Measurements from ENCODE around the gene ZNF607. TPM values are rescaled to one million over a fixed set of nuclear protein-coding genes. Genes with fewer than 3 reads are reported as not detected.

ZNF607 gene
- total and polyA plus RNA-seq, 2 donors from 2014 or later = 4.0 to 9.9 TPM

GRCh38 chr19:37738371-37738770 lies 18.8 kb upstream of the ZNF607 start:
- H3K4me3 ChIP-seq (ENCODE audit: low read length in 3 of 3) = no peak overlapping the region
- H3K4me1 ChIP-seq (ENCODE audit: control insufficient read depth in 2 of 3, insufficient read depth in 2 of 3, low read depth in 1 of 3, low read length in 3 of 3) = no peaks in the 10 kb centered on the region
- peaks cover 1 to 30% (median 15%) of the 10 kb centered on the region in 3 donors for H3K9me3 ChIP-seq (ENCODE audit: control insufficient read depth in 2 of 3, insufficient read depth in 1 of 3, low read length in 3 of 3)
- no peak overlapping the region for H3K27ac ChIP-seq (ENCODE audit: low read depth in 2 of 2, low read length in 2 of 2)
- intact Hi-C loops (cut with DNase I) = no loop called here
- H3K36me3 ChIP-seq (ENCODE audit: control insufficient read depth in 2 of 3, insufficient read depth in 3 of 3, low read length in 3 of 3) = peaks cover 6 to 26% (median 18%) of the 10 kb centered on the region in 3 donors
- DNase-seq (no peak), FAIRE-seq (no peak)
- H3K9ac ChIP-seq (ENCODE audit: low read length in 3 of 3) = no peak overlapping the region
- TF ChIP-seq CTCF (IDR thresholded peaks at IDR 0.05; ENCODE audit: borderline replicate concordance, extremely low read depth, insufficient read depth) = no peak
- no peaks in the 10 kb centered on the region for H3K27me3 ChIP-seq (ENCODE audit: control insufficient read depth, insufficient read depth, low read length)

GRCh38 chr19:37725181-37725580 lies 5.6 kb upstream of the ZNF607 start:
- H3K36me3 ChIP-seq (ENCODE audit: control insufficient read depth in 2 of 3, insufficient read depth in 3 of 3, low read length in 3 of 3) = no peaks in the 10 kb centered on the region
- DNase-seq (no peak), FAIRE-seq (no peak)
- H3K27me3 ChIP-seq (ENCODE audit: control insufficient read depth, insufficient read depth, low read length) = no peaks in the 10 kb centered on the region
- no peaks in the 10 kb centered on the region for H3K9me3 ChIP-seq (ENCODE audit: control insufficient read depth in 2 of 3, insufficient read depth in 1 of 3, low read length in 3 of 3)
- H3K9ac ChIP-seq (ENCODE audit: low read length in 3 of 3) = no peak overlapping the region
- no peak overlapping the region for H3K4me3 ChIP-seq (ENCODE audit: low read length in 3 of 3)
- intact Hi-C loops (cut with DNase I) = no loop called here
- TF ChIP-seq CTCF (IDR thresholded peaks at IDR 0.05; ENCODE audit: borderline replicate concordance, extremely low read depth, insufficient read depth) = no peak
- no peak overlapping the region for H3K27ac ChIP-seq (ENCODE audit: low read depth in 2 of 2, low read length in 2 of 2)
- no peaks in the 10 kb centered on the region for H3K4me1 ChIP-seq (ENCODE audit: control insufficient read depth in 2 of 3, insufficient read depth in 2 of 3, low read depth in 1 of 3, low read length in 3 of 3)

GRCh38 chr19:37719927-37720265 lies 335 bp upstream of the ZNF607 start:
- FAIRE-seq = peak; percentile 58
- intact Hi-C loops (cut with DNase I) = no loop called here
- no peak for TF ChIP-seq CTCF (IDR thresholded peaks at IDR 0.05; ENCODE audit: borderline replicate concordance, extremely low read depth, insufficient read depth)
- H3K27ac ChIP-seq (ENCODE audit: low read depth in 2 of 2, low read length in 2 of 2) = peak overlapping the region; percentile 72 to 79
- no peaks in the 10 kb centered on the region for H3K27me3 ChIP-seq (ENCODE audit: control insufficient read depth, insufficient read depth, low read length)
- H3K4me1 ChIP-seq (ENCODE audit: control insufficient read depth in 2 of 3, insufficient read depth in 2 of 3, low read depth in 1 of 3, low read length in 3 of 3) = peaks cover 0 to 6% (median 0%) of the 10 kb centered on the region in 3 donors
- H3K9ac ChIP-seq (ENCODE audit: low read length in 3 of 3) = peak overlapping the region; percentile 55 to 84 (median 60)
- H3K9me3 ChIP-seq (ENCODE audit: control insufficient read depth in 2 of 3, insufficient read depth in 1 of 3, low read length in 3 of 3) = no peaks in the 10 kb centered on the region
- H3K36me3 ChIP-seq (ENCODE audit: control insufficient read depth in 2 of 3, insufficient read depth in 3 of 3, low read length in 3 of 3) = no peaks in the 10 kb centered on the region
- DNase-seq = no peak
- peak overlapping the region; percentile 87 to 99 (median 98) for H3K4me3 ChIP-seq (ENCODE audit: low read length in 3 of 3)

- no peak for FAIRE-seq
- no peak overlapping the region for H3K27ac ChIP-seq (ENCODE audit: low read depth in 2 of 2, low read length in 2 of 2)
- no peaks in the 10 kb centered on the region for H3K9me3 ChIP-seq (ENCODE audit: control insufficient read depth in 2 of 3, insufficient read depth in 1 of 3, low read length in 3 of 3)
- H3K36me3 ChIP-seq (ENCODE audit: control insufficient read depth in 2 of 3, insufficient read depth in 3 of 3, low read length in 3 of 3) = no peaks in the 10 kb centered on the region
- no peaks in the 10 kb centered on the region for H3K27me3 ChIP-seq (ENCODE audit: control insufficient read depth, insufficient read depth, low read length)
- H3K9ac ChIP-seq (ENCODE audit: low read length in 3 of 3) = peak overlapping the region in 2 of 3 donors; percentile 55 to 95
- TF ChIP-seq CTCF (IDR thresholded peaks at IDR 0.05; ENCODE audit: borderline replicate concordance, extremely low read depth, insufficient read depth) = no peak
- intact Hi-C loops (cut with DNase I) = no loop called here
- peak in 2 of 5 donors; percentile 9 to 15 for DNase-seq
- H3K4me1 ChIP-seq (ENCODE audit: control insufficient read depth in 2 of 3, insufficient read depth in 2 of 3, low read depth in 1 of 3, low read length in 3 of 3) = peaks cover 0 to 6% (median 0%) of the 10 kb centered on the region in 3 donors
- peak overlapping the region; percentile 87 to 99 (median 98) for H3K4me3 ChIP-seq (ENCODE audit: low read length in 3 of 3)
Observed at GRCh38 chr19:37718304-37718703, 1.3 kb downstream of the ZNF607 start.

Measured in kidney (tissue), 14 donors.